Adipocyte (in vitro differentiated cells): ENCODE data around the gene LCP1.

Source experiments
- DNase-seq: peaks from one replicate; pipeline ENCODE4 v3.0.0-alpha.2; 2015; ENCODE audit warnings: low read depth
- H3K27me3 ChIP-seq: replicated peaks from 2 replicates; pipeline ENCODE4 v1.7.0; 2013; ENCODE audit warnings: mild to moderate bottlenecking, low read length, moderate library complexity; ENCODE audit not compliant: control insufficient read depth, insufficient read depth
- H3K36me3 ChIP-seq: 2 replicates; pipeline ENCODE4 v1.7.0; 2013; ENCODE audit warnings: low read length, mild to moderate bottlenecking, moderate library complexity; ENCODE audit not compliant: control insufficient read depth, insufficient read depth, severe bottlenecking
- H3K4me1 ChIP-seq: 2 replicates; pipeline ENCODE4 v1.7.0; 2013; ENCODE audit warnings: mild to moderate bottlenecking, low read length, moderate library complexity; ENCODE audit not compliant: control insufficient read depth, insufficient read depth
- H3K4me3 ChIP-seq: 2 replicates; pipeline ENCODE4 v1.7.0; 2013; ENCODE audit warnings: mild to moderate bottlenecking, low read length, moderate library complexity
- H3K9ac ChIP-seq: 2 replicates; pipeline ENCODE4 v1.7.0; 2013; ENCODE audit warnings: mild to moderate bottlenecking, low read length, moderate library complexity
- H3K9me3 ChIP-seq: 2 replicates; pipeline ENCODE4 v1.7.0; 2013; ENCODE audit warnings: mild to moderate bottlenecking, low read length, moderate library complexity; ENCODE audit not compliant: control insufficient read depth

LCP1 gene

DNA sequence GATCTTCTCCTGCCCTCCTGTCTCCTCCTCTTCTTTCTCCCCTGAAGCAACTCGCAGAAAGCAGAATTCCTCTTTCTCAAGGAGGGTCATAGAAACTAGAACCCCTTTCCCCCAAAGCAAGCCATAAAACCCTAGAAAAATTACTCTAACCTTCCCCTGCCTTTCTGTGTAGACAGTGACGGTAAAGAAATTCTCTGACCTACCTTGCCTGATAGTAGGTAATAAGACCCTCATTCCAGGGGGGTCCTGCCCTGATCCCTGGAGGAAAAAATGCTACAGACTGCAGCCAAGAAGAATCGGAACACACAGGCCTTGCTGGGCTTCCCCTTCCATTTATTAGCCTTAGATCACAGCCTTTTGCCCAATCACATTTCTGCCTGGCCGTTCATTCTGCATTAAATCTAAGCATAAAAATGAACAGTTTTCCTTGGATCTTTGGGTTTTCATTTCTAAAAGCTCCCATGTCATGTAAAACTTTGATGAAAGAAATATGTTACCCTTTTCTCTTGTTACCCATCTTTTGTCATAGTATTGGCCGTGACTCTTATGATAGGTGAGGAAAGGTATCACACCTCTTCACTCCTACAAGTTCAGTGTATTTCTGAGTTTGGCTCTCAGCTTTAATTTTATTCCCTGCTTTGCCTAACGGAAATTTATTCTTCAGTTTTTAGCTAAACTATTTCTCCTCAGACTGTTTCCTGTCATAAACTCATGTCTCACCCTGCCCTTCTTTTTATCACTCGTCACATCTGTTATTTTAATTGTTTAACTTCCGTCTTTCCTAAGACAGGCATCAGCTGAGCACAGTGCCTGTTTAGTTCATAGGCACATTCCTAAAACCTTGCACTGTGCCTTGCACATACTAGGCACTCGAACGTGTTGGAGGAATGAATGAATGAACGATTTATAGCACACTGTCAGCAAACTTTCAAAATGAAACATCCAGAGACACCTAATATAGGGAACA is 56.7 kb downstream of the LCP1 start:
- H3K36me3 ChIP-seq: no peaks in the 10 kb centered on the region
- no peak overlapping the region for H3K4me3 ChIP-seq
- no peaks in the 10 kb centered on the region for H3K27me3 ChIP-seq
- no peak overlapping the region for H3K9ac ChIP-seq
- no peak for DNase-seq
- H3K9me3 ChIP-seq: no peaks in the 10 kb centered on the region
- peaks cover 4% of the 10 kb centered on the region for H3K4me1 ChIP-seq

DNA sequence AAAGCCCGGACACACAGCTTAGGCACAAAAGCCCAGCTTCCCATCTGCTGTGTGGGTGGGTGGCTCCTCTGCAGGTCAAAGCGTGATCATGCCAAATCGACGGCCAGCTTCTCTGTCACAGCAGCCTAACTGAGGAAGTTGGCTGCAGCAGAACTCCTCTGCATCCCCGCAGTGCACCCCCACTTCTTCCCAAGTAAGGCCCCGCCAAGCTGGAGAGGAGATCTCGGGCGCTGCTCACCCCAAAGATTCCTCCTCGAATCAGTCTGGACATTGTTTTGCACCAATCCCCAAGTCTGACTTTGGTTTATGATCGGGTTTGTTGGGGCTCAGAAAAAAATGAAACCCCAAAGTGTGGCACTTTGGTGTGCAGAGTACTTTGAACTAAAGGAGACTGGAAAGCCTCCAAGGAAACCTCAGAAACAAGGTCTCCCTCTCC is 57.4 kb downstream of the LCP1 start:
- H3K4me3 ChIP-seq: no peak overlapping the region
- no peak for DNase-seq
- H3K9ac ChIP-seq: no peak overlapping the region
- no peaks in the 10 kb centered on the region for H3K27me3 ChIP-seq
- no peaks in the 10 kb centered on the region for H3K9me3 ChIP-seq
- H3K36me3 ChIP-seq: no peaks in the 10 kb centered on the region
- peaks cover 4% of the 10 kb centered on the region for H3K4me1 ChIP-seq

DNA sequence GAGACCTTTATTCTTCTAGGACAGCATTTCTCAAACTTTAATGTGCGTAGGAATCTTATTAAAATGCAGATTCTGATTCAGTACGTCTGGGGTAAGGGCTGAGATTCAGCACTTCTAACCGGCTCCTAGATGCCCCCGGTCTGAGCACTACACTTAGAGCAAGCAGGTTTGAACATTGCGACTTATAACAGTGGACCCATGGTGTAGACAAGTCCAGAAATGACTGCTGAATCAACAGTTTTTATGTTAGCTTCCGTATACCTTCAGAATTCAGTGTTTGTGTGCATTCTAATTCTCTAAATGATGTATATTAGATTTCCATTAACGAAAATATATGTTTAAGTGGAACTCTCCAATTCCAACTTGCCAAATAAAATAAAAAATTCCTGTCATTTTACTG is 59.7 kb downstream of the LCP1 start:
- Histone ChIP-seq H3K4me1 (peaks cover 4% of the 10 kb centered on the region), H3K27me3 (no peaks in the 10 kb centered on the region), H3K9me3 (no peaks in the 10 kb centered on the region), H3K36me3 (no peaks in the 10 kb centered on the region), H3K4me3 (no peak overlapping the region), H3K9ac (no peak overlapping the region)
- DNase-seq: no peak

DNA sequence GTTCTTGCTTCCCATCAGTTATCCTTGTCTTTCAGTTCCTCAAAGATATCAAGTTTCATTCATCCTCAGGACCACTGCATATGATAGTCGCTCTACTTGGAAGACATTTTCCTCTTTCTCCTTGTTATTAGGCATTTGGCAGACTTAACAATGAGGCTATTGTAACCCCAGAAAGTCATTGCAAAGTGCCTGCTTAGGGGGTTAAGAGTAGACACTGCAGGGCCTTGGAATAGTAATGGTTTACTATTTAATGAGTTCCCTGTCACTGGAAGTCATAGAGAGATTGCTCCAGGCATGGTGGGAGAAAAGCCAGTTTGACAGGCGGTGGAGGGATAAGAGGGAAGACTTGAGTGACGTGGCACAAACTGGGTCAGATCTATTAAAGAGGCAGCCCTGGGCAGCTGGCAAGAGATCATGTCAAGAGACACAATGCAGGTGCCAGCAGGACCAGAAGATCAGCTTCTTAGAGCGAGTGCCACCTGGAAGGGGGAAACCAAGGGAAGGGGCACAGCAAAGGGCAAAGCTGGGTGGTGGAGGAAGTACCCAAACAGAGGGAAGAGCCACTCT is 60.3 kb downstream of the LCP1 start:
- peaks cover 4% of the 10 kb centered on the region for H3K4me1 ChIP-seq
- H3K27me3 ChIP-seq: no peaks in the 10 kb centered on the region
- H3K9me3 ChIP-seq: no peaks in the 10 kb centered on the region
- H3K4me3 ChIP-seq: no peak overlapping the region
- no peak overlapping the region for H3K9ac ChIP-seq
- no peak for DNase-seq
- H3K36me3 ChIP-seq: no peaks in the 10 kb centered on the region

DNA sequence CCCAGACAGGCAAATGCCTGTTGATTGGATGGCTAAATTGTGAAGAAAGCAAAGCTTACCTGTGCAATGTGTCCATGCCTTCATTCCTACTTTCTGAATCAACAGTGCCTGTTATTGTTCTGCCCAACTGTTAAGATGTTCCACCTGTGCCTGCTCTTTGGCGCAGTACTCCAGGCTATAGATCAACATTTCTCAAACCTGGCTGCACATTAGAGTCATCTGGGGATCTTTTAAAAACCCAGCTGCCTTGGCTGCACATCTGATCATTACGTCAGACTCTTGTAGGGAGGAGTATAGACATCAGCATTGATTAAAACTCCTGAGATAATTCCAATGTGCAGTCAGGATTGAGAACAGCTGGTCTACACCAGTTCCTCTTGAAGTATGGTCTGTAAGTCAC is 60.9 kb downstream of the LCP1 start:
- Histone ChIP-seq H3K4me3 (no peak overlapping the region), H3K27me3 (no peaks in the 10 kb centered on the region), H3K4me1 (peaks cover 4% of the 10 kb centered on the region), H3K9me3 (no peaks in the 10 kb centered on the region), H3K36me3 (no peaks in the 10 kb centered on the region), H3K9ac (no peak overlapping the region)
- no peak for DNase-seq

DNA sequence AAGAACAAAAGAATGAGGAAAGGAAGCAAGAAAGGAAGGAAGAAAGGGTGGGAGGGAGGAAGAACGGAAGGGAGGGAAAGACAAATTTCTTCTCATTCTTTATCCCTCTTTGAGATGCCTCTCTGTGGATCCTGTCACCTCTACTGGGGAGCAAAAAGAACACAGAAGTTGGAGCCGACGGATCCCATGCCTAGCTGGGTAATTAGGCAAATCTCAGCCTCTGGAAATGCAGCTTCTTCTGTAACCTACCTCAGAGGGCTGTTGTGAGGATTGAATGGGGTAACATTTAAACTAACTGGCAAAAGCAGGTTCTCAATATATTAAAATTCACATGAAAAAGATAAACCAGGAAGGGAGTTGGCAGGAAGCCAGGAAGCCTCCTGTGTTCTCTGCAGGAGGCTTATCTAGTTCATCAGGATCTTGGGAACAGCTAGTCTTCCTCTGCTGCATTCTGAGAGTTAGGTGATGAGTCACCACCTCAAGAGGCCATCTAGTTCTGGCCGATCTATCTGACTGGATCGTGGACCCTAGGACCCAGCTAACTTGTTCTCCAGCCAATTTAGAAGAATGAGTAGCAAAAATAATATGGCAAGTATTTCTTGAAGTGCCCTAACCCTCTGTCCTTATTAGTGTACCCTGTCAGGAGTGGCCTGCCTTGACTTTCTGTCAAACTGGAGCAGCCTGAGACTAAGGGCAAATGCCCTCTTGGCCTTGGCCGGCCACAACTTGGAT is 61.9 kb downstream of the LCP1 start:
- H3K4me3 ChIP-seq: no peak overlapping the region
- H3K9me3 ChIP-seq: no peaks in the 10 kb centered on the region
- peaks cover 4% of the 10 kb centered on the region for H3K4me1 ChIP-seq
- no peaks in the 10 kb centered on the region for H3K36me3 ChIP-seq
- H3K9ac ChIP-seq: no peak overlapping the region
- no peaks in the 10 kb centered on the region for H3K27me3 ChIP-seq
- DNase-seq: peak; percentile 15

DNA sequence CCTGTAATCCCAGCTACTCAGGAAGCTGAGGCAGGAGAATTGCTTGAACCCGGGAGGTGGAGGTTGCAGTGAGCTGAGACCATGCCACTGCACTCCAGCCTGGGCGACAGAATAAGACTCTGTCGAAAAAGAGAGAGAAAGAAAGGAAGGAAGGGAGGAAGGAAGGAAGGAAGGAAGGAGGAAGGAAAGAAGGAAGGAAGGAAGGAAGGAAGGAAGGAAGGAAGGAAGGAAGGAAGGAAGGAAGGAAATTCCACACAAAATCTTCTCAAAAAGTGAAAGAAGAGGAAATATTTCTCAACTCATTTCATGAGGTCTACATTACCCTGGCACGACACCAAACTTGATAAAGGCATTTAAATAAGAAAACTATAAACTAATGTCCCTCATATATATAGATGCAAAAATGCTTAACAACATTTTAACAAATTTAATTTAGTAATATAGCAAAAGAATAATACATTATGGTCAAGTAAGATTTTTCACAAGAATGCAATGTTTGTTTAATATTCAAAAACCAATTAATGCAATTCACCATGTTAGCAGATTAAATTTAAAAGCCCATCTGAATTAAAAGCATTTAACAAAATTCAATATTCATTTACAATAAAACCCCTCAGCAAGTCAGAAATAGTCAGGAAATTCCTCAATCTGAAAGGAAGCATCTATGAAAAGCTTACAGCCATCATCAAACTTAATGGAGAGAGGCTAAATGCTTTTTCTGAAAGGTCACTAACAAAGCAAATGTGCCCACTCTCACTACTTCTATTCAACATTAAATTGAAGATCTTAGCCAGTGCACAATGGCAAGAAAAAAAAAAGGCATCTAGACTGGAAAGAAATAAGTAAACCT is 65.1 kb downstream of the LCP1 start:
- no peak for DNase-seq

DNA sequence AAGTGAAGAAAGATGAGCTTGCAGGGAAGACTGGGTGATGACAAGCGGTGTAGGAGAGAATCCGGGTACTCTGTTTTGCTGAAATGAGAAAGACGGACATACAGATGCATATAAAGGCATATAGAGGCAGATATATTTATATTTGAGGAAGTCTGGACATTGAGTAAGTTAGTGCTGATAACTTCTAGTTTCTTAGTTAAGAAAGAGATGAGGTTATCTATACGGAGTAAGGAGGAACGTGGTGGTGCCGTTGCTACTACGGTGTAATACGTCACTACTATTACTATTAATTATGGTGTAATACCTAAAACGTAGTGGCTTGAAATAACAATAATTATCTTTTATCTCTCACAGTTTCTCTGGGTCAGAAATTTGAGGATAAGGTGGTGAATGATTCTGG is 67.4 kb downstream of the LCP1 start:
- DNase-seq: no peak
- no peaks in the 10 kb centered on the region for H3K36me3 ChIP-seq
- no peaks in the 10 kb centered on the region for H3K9me3 ChIP-seq

More for the DNA sequence above, 65.1 kb downstream of the LCP1 start:
- no peaks in the 10 kb centered on the region for H3K4me1 ChIP-seq
- no peaks in the 10 kb centered on the region for H3K36me3 ChIP-seq
- no peaks in the 10 kb centered on the region for H3K27me3 ChIP-seq
- no peak overlapping the region for H3K4me3 ChIP-seq
- H3K9me3 ChIP-seq: no peaks in the 10 kb centered on the region
- H3K9ac ChIP-seq: no peak overlapping the region

DNA sequence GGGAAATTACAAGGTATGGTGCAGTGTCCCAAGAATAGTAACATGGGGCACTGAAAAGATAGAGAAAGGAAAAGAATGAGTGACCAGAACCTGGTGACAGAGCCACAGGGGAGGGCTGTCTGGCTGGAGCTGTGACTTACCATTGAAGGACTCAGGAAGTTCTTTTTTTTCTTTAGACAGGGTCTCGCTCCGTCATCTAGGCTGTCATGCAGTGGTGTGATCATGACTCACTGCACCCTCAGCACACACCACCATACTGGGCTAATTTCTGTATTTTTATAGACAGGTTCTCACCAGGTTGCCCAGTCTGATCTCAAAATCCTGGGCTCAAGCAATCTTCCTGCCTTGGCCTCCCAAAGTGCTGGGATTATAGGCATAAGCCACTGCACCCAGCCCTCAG is 68.4 kb downstream of the LCP1 start:
- no peaks in the 10 kb centered on the region for H3K36me3 ChIP-seq
- H3K27me3 ChIP-seq: no peaks in the 10 kb centered on the region
- H3K9me3 ChIP-seq: no peaks in the 10 kb centered on the region
- H3K9ac ChIP-seq: no peak overlapping the region
- no peak overlapping the region for H3K4me3 ChIP-seq
- no peak for DNase-seq
- H3K4me1 ChIP-seq: no peaks in the 10 kb centered on the region

More for the DNA sequence above, 67.4 kb downstream of the LCP1 start:
- Histone ChIP-seq H3K9ac (no peak overlapping the region), H3K4me1 (no peaks in the 10 kb centered on the region), H3K4me3 (no peak overlapping the region), H3K27me3 (no peaks in the 10 kb centered on the region)

DNA sequence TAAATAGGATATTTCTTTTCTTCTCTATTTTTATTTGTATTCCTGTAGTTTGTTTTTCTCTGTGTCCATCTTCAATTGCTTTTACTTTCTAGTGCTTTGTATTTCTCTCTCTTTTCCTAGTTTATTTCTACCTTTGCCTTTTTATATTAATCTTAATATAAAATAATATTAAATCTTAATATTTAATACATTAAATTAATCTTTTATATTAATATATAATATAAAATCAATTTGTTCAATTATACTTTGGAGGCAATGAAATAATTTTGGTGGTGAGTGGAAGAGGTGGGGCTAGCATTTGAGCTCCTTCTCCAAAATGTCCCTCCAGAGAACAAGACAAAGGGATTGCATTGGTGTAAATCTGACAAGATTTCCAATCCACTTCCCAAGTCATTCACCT is 70.8 kb downstream of the LCP1 start:
- DNase-seq: no peak
- Histone ChIP-seq H3K36me3 (no peaks in the 10 kb centered on the region), H3K4me1 (no peaks in the 10 kb centered on the region), H3K4me3 (no peak overlapping the region), H3K27me3 (no peaks in the 10 kb centered on the region), H3K9ac (no peak overlapping the region), H3K9me3 (no peaks in the 10 kb centered on the region)
